ENCODE data around the gene RSU1. TPM values are rescaled to one million over a fixed set of nuclear protein-coding genes. Genes with fewer than 3 reads are reported as not detected.

RSU1 gene
- total and polyA plus RNA-seq, 2 of the 13 experiments (the other 11 are each of a cell fraction or from before 2014, with no cell fraction given): 32.3 to 35.1 TPM

DNA sequence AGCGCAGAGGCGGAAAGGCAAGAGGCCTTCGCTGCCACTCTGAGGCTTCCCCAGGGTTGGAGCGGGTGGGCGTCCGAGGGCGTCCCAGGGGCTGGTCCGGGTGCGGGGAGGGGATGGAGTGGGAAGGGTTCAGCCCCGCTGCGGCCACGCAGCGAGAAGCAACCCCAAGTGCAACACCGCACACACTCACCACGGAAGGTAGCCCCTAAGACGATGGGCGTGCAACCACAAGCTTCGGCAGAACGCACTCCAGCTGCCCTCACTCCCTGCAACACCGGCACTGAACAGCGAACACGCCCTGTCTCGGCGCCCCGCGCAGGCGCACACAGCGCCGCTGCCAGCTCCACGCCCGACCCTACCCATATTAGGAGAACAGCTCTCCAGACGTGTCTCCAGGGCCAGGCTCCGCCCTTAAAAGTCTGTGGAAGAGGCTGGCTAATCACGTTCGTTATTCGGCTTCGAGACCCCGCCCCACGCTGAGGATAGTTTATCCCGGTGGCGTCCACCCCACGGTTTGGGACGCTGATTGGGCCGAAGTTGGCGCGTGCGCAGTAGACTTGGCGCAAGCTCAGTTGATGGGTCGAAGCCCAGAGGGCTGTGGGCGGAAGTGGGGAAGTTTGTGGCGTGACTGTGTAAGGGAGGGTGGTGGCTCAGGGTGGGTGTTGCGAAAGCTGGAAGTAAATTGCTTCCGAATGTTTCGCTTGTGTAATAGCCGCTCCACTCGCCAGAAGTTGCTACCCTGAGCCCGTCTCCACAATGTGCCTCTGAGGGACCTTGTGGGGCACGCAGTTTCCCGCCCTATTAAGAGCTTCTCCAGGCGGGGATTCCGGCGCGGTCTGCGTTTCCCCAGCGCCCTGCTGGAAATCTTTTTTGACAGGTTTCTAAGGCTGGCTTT lies at the start of gene RSU1 (continued):
- peak; percentile 84; the same call in 1 of the 2 replicates for TF ChIP-seq MEIS1 (CRISPR knock-in tag; IDR thresholded peaks at IDR 0.05; ENCODE audit: borderline replicate concordance)
- TF ChIP-seq ZSCAN30 (CRISPR knock-in tag; IDR thresholded peaks at IDR 0.05): no peak
- TF ChIP-seq YEATS2 (CRISPR knock-in tag; IDR thresholded peaks at IDR 0.05; ENCODE audit: borderline replicate concordance): peak; percentile 62; the same call in 1 of the 2 replicates
- TF ChIP-seq KDM4B (CRISPR knock-in tag; IDR thresholded peaks at IDR 0.05): no peak
- peak; percentile 48; the same call in 1 of the 2 replicates for TF ChIP-seq KDM2A (CRISPR knock-in tag; IDR thresholded peaks at IDR 0.05; ENCODE audit: borderline replicate concordance, low read depth)
- no peak for TF ChIP-seq ZNF234 (CRISPR knock-in tag; conservative IDR thresholded peaks at IDR 0.05)
- TF ChIP-seq ARHGAP35 (CRISPR knock-in tag; IDR thresholded peaks at IDR 0.05; ENCODE audit: borderline replicate concordance): no peak
- TF ChIP-seq GABPA (IDR thresholded peaks at IDR 0.05; ENCODE audit: low read depth, low read length): no peak; the same call in 1 of the 2 replicates
- peak; percentile 86 for TF ChIP-seq GABPA (CRISPR knock-in tag; IDR thresholded peaks at IDR 0.05; ENCODE audit: low read depth)
- peak; percentile 91 for TF ChIP-seq KDM5B (CRISPR knock-in tag; IDR thresholded peaks at IDR 0.05; ENCODE audit: borderline replicate concordance)
- peak; percentile 21; the same call in 1 of the 2 replicates for TF ChIP-seq IRF2 (CRISPR knock-in tag; IDR thresholded peaks at IDR 0.05)
- 0 out of 2 replicates have a peak, but pooled peaks have one; percentile 64 for TF ChIP-seq ZNF556 (CRISPR knock-in tag; IDR thresholded peaks at IDR 0.05; ENCODE audit: borderline replicate concordance)
- TF ChIP-seq FOXM1 (CRISPR knock-in tag; IDR thresholded peaks at IDR 0.05): no peak
- TF ChIP-seq SRSF1 (optimal IDR thresholded peaks at IDR 0.05; ENCODE audit: low read depth, low read length): no peak
- TF ChIP-seq SMARCC2 (IDR thresholded peaks at IDR 0.05): no peak
- peak; percentile 24 for TF ChIP-seq ZFP36 (IDR thresholded peaks at IDR 0.05; ENCODE audit: borderline replicate concordance, low read depth, low read length, partially characterized antibody)
- peak; percentile 71 for TF ChIP-seq HNRNPLL (IDR thresholded peaks at IDR 0.05; ENCODE audit: low read depth, low read length, poor library complexity, severe bottlenecking)
- TF ChIP-seq ZNF232 (CRISPR knock-in tag; IDR thresholded peaks at IDR 0.05; ENCODE audit: borderline replicate concordance): 0 out of 2 replicates have a peak, but pooled peaks have one; percentile 34
- TF ChIP-seq, protein P1, sequence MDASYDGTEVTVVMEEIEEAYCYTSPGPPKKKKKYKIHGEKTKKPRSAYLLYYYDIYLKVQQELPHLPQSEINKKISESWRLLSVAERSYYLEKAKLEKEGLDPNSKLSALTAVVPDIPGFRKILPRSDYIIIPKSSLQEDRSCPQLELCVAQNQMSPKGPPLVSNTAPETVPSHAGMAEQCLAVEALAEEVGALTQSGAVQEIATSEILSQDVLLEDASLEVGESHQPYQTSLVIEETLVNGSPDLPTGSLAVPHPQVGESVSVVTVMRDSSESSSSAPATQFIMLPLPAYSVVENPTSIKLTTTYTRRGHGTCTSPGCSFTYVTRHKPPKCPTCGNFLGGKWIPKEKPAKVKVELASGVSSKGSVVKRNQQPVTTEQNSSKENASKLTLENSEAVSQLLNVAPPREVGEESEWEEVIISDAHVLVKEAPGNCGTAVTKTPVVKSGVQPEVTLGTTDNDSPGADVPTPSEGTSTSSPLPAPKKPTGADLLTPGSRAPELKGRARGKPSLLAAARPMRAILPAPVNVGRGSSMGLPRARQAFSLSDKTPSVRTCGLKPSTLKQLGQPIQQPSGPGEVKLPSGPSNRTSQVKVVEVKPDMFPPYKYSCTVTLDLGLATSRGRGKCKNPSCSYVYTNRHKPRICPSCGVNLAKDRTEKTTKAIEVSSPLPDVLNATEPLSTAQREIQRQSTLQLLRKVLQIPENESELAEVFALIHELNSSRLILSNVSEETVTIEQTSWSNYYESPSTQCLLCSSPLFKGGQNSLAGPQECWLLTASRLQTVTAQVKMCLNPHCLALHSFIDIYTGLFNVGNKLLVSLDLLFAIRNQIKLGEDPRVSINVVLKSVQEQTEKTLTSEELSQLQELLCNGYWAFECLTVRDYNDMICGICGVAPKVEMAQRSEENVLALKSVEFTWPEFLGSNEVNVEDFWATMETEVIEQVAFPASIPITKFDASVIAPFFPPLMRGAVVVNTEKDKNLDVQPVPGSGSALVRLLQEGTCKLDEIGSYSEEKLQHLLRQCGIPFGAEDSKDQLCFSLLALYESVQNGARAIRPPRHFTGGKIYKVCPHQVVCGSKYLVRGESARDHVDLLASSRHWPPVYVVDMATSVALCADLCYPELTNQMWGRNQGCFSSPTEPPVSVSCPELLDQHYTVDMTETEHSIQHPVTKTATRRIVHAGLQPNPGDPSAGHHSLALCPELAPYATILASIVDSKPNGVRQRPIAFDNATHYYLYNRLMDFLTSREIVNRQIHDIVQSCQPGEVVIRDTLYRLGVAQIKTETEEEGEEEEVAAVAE (CRISPR knock-in tag; IDR thresholded peaks at IDR 0.05; ENCODE audit: borderline replicate concordance): 0 out of 2 replicates have a peak, but pooled peaks have one; percentile 62
- TF ChIP-seq GATA4 (IDR thresholded peaks at IDR 0.05; ENCODE audit: borderline replicate concordance, low read depth): peak; percentile 48; the same call in 1 of the 2 replicates
- peak; percentile 51 for TF ChIP-seq RBM39 (IDR thresholded peaks at IDR 0.05; ENCODE audit: low read depth, low read length, poor library complexity, severe bottlenecking)
- TF ChIP-seq, protein P2, sequence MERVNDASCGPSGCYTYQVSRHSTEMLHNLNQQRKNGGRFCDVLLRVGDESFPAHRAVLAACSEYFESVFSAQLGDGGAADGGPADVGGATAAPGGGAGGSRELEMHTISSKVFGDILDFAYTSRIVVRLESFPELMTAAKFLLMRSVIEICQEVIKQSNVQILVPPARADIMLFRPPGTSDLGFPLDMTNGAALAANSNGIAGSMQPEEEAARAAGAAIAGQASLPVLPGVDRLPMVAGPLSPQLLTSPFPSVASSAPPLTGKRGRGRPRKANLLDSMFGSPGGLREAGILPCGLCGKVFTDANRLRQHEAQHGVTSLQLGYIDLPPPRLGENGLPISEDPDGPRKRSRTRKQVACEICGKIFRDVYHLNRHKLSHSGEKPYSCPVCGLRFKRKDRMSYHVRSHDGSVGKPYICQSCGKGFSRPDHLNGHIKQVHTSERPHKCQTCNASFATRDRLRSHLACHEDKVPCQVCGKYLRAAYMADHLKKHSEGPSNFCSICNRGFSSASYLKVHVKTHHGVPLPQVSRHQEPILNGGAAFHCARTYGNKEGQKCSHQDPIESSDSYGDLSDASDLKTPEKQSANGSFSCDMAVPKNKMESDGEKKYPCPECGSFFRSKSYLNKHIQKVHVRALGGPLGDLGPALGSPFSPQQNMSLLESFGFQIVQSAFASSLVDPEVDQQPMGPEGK (CRISPR knock-in tag; IDR thresholded peaks at IDR 0.05): peak; percentile 32; the same call in 1 of the 2 replicates

Measured in HepG2 (cell line).